Measurements from ENCODE around the gene WDFY2. TPM values are rescaled to one million over a fixed set of nuclear protein-coding genes. Genes with fewer than 3 reads are reported as not detected.
A peak's percentile ranks its signal among the peaks of the same experiment; 100 is the strongest.

Gene WDFY2
- total and polyA plus RNA-seq, 2 of the 13 experiments (the other 11 are each of a cell fraction or from before 2014, with no cell fraction given), result 22.6 to 27.0 TPM

GRCh38 chr13:51583875-51584730 lies at the start of gene WDFY2 (continued):
- TF ChIP-seq, protein P1, sequence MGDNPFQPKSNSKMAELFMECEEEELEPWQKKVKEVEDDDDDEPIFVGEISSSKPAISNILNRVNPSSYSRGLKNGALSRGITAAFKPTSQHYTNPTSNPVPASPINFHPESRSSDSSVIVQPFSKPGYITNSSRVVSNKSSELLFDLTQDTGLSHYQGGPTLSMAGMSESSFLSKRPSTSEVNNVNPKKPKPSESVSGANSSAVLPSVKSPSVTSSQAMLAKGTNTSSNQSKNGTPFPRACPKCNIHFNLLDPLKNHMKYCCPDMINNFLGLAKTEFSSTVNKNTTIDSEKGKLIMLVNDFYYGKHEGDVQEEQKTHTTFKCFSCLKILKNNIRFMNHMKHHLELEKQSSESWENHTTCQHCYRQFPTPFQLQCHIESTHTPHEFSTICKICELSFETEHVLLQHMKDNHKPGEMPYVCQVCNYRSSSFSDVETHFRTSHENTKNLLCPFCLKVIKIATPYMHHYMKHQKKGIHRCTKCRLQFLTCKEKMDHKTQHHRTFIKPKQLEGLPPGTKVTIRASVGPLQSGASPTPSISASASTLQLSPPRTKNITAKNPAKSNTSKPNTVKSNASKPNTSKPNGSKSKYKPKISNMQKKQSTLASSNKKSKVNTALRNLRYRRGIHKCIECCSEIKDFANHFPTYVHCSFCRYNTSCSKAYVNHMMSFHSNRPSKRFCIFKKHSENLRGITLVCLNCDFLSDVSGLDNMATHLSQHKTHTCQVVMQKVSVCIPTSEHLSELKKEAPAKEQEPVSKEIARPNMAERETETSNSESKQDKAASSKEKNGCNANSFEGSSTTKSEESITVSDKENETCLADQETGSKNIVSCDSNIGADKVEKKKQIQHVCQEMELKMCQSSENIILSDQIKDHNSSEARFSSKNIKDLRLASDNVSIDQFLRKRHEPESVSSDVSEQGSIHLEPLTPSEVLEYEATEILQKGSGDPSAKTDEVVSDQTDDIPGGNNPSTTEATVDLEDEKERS (CRISPR knock-in tag; IDR thresholded peaks at IDR 0.05), result 0 out of 2 replicates have a peak, but pooled peaks have one; percentile 19
- TF ChIP-seq ZFY (CRISPR knock-in tag; IDR thresholded peaks at IDR 0.05) (peak; percentile 94), SRY (CRISPR knock-in tag; IDR thresholded peaks at IDR 0.05) (no peak; the same call in 1 of the 2 replicates), ZNF33B (CRISPR knock-in tag; IDR thresholded peaks at IDR 0.05) (no peak), ZGPAT (CRISPR knock-in tag; IDR thresholded peaks at IDR 0.05) (peak; percentile 44), ZNF414 (CRISPR knock-in tag; IDR thresholded peaks at IDR 0.05) (0 out of 2 replicates have a peak, but pooled peaks have one; percentile 23), ZNF691 (CRISPR knock-in tag; IDR thresholded peaks at IDR 0.05; ENCODE audit: borderline replicate concordance, low read depth) (0 out of 2 replicates have a peak, but pooled peaks have one; percentile 46), ZNF678 (CRISPR knock-in tag; IDR thresholded peaks at IDR 0.05) (no peak), ZNF430 (CRISPR knock-in tag; IDR thresholded peaks at IDR 0.05) (no peak; the same call in 1 of the 2 replicates), AHR (CRISPR knock-in tag; IDR thresholded peaks at IDR 0.05) (peak; percentile 46; the same call in 1 of the 2 replicates), FOXC1 (CRISPR knock-in tag; IDR thresholded peaks at IDR 0.05; ENCODE audit: borderline replicate concordance) (no peak), ZNF230 (CRISPR knock-in tag; IDR thresholded peaks at IDR 0.05) (no peak), DR1 (CRISPR knock-in tag; IDR thresholded peaks at IDR 0.05) (peak; percentile 71), ZNF501 (CRISPR knock-in tag; IDR thresholded peaks at IDR 0.05) (peak; percentile 26; the same call in 1 of the 2 replicates), STAT6 (CRISPR knock-in tag; IDR thresholded peaks at IDR 0.05; ENCODE audit: borderline replicate concordance) (0 out of 2 replicates have a peak, but pooled peaks have one; percentile 21)
- TF ChIP-seq, protein P2, sequence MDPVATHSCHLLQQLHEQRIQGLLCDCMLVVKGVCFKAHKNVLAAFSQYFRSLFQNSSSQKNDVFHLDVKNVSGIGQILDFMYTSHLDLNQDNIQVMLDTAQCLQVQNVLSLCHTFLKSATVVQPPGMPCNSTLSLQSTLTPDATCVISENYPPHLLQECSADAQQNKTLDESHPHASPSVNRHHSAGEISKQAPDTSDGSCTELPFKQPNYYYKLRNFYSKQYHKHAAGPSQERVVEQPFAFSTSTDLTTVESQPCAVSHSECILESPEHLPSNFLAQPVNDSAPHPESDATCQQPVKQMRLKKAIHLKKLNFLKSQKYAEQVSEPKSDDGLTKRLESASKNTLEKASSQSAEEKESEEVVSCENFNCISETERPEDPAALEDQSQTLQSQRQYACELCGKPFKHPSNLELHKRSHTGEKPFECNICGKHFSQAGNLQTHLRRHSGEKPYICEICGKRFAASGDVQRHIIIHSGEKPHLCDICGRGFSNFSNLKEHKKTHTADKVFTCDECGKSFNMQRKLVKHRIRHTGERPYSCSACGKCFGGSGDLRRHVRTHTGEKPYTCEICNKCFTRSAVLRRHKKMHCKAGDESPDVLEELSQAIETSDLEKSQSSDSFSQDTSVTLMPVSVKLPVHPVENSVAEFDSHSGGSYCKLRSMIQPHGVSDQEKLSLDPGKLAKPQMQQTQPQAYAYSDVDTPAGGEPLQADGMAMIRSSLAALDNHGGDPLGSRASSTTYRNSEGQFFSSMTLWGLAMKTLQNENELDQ (CRISPR knock-in tag; IDR thresholded peaks at IDR 0.05; ENCODE audit: borderline replicate concordance), result no peak

All from HepG2 (cell line).